NCI-H82 treated with DMSO at 0.1 percent for 48 hours (cell line): ENCODE measurements around the gene CANT1.

ENCODE experiments used
- DNase-seq: peaks from one replicate; lab custom pipeline; 2025; ENCODE audit not compliant: unreplicated experiment; lab: John Stamatoyannopoulos, UW

CANT1 gene

GRCh38 chr17:78996781-78997201 is 12.8 kb downstream of the CANT1 start:
- DNase-seq: no peak

GRCh38 chr17:78995761-78996451 is 13.7 kb downstream of the CANT1 start:
- no peak for DNase-seq

DNA sequence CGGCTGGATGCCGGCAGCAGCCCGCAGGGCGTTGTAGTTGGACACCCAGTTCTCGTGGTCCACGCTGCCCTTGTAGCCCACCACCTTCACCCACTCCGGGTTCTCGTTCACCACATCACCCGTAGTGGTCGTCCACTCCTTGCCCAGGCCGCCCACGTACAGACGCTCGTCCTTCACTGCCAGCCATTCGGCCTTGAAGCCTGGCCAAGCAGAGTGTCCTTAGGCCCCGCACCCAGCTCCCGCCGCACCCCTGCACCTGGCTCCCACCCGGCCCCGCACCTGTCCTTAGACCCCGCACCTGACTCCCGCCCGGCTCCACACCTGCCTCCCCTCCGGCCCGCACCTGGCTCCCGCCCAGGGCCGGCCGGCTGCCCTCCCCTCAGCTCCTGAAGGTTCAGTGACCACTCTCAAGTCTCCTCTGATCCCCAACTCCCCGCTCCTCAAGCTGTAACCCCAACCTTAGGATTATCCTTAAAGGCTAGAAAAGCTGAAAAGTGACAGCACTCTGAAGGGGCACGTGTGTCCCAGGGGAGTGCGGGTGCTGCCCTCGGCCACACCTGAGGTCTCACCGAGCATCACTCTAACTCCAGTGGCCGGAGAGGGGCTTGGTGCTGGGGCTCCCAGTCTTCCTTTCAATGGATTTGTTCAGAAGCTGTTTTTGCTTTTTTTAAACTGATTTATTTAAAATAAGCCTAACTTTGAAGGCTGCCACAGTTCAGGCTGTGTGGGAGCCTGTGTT is 14.4 kb downstream of the CANT1 start:
- DNase-seq: no peak

GRCh38 chr17:78993981-78994671 is 15.4 kb downstream of the CANT1 start:
- no peak for DNase-seq

GRCh38 chr17:78993241-78993956 is 16.2 kb downstream of the CANT1 start:
- DNase-seq: no peak

GRCh38 chr17:78992542-78993212 is 16.9 kb downstream of the CANT1 start:
- no peak for DNase-seq

DNA sequence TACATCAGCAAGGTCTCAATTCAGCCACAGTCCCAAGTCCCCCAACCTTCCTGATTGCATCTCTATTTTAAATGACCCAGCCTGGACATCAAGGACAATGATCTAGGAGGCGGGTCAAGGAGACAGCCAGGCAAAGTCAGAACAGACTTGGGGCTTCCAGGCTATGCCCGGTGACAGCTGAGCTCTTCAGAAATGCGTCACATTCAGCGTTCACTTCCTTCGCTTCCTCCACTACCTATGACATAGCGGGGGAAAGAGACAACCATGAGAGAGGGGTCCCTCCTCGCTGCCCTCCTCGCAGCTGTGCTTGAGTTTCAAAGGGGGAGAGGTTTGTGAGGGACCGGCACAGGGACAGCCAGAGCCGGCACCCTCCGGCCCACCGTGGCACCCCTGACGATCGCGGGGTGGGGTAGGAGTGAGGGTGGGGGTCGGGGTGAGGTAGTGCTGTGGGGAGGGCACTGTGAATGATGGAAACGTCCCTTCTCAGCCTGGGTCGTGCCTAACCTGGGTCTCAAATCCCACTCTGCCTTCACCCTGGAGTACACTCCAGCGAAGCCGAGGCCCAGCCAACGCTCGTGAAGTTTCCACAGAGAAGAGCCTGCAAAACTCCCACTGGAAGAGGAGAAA is 17.5 kb downstream of the CANT1 start:
- DNase-seq: no peak

DNA sequence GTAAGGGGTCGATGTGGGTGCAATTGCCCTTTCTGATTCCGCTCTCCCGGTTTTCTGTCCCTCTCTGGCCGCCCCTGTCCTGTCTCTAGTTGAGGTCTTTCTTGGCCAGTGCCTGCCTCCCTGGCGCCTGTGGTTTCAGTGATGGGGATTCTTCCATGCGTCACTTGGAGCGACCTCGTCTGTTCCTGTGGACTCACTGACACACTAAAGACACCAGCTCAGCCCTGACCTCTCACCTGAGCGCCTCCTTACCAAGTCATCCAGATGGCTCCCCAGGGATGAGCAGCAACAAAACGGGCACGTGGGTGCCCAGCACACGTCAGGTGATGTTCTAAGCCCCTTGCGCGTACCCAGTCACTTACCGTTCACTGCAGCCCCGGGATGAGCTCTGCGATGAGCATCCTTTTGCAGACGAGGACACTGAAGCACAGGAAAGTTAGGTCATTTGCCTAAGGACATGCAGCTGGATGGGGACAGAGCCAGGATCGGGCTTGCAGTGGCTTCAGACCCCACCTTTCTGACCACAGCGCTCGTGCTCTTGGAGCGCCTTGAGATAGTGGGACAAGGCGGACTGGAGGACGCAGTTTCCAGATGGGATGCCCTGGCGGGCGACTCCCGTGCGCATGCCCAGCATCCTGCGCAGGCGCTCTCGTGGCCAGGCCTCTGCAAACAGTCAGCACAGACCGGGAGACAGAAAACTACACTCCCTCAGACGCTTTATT is 18.4 kb downstream of the CANT1 start:
- DNase-seq: no peak

GRCh38 chr17:78990349-78991016 is 19.1 kb downstream of the CANT1 start:
- DNase-seq: peak; percentile 7

- DNase-seq: no peak
These were observed 21.4 kb downstream of the CANT1 start for GRCh38 chr17:78988152-78988551.

- no peak for DNase-seq
These were observed 22.8 kb downstream of the CANT1 start for GRCh38 chr17:78986649-78987328.

DNA sequence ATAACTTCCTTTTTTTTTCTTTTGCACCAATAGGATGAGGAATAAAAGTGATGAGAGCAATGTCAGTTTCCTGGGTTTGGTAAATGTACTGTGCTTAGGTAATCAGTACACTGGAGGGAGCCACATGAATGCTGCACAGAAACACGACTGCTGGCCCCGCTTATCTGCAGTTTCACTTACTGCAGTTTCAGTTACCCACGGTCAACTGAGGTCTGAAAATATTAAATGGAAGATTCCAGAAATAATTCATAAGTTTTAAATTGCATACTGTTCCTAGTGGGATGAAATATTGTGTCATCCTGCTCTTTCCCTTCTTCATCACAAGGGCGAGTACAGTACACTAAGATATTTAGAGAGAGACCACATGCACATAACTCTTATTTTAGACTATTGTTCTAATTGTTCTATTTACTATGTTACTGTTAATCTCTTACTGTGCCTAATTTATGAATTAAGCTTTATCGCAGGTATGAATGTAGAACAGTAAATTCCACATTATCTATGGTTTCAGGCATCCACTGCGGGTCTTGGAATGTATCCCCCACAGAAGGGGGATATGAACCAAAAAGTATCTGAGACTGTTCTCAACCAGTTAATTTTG is 23.4 kb downstream of the CANT1 start:
- no peak for DNase-seq

GRCh38 chr17:78985395-78985794 is 24.2 kb downstream of the CANT1 start:
- no peak for DNase-seq

DNA sequence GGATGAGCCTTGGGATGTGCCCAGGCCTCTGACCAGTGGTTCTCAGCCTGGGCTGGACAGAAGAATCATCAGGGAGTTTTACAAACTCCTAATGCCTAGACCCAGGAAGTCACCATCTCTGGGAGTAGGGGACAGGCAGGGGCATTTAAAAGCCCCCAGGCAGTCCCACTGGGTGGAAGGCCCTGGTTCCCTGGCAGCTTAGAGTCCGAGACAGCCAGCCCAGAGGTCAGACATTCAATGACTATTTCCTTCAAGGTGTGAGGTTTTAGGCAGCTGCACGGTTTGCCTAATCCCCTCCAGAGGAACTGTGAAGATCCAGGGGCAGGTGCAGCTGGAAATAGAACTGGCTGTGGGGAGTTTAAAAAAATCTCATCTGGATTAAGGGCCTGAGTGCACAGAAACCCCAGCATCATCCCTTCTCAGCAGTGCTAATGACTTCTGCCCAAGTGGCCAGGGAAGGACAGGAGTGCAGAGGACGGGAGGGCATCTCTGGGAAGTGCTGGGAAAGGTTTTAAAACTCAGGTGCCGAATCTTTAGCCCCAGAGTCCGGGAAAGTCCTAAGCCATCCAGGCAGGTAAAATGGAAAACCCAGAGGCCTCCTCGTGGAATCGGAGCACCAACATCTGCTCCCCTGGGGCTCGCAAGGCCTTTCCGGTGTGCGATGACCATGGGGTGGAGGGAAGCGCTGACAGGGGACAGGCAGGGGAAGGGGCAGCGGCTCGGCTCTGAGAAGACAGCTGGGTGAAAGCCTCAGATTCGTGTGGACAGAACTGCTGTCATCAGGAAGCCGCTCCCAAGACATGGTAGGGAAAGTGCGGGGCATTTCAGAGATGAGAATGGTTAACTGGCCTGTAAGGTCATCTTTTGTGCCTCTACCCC is 28.3 kb downstream of the CANT1 start:
- DNase-seq: peak; percentile 81

- no peak for DNase-seq
These were observed 29.0 kb downstream of the CANT1 start for GRCh38 chr17:78980624-78980972.

- no peak for DNase-seq
These were observed 29.6 kb downstream of the CANT1 start, which contains the start of gene LGALS3BP for GRCh38 chr17:78979780-78980623. LGALS3BP (minus strand) TSS chr17:78979923; CDS start chr17:78977191, 2,732 bp downstream.
